D721Med (cell line): Measurements from ENCODE around the gene METAP1D.

Experiments
- DNase-seq: peaks from one replicate; pipeline ENCODE4 v3.0.0; 2011; ENCODE audit warnings: low spot score; ENCODE audit not compliant: insufficient read length
- FAIRE-seq: peaks from 2 replicates; lab custom pipeline; 2011; peaks lifted over from hg19 to GRCh38; lab: Jason Lieb, UNC
- CTCF ChIP-seq: IDR thresholded peaks from 2 replicates; pipeline ENCODE4 v1.5.1; 2012; ENCODE audit warnings: mild to moderate bottlenecking, control low read depth; ENCODE audit not compliant: insufficient read depth; ENCODE audit errors: missing control alignments

Gene METAP1D

DNA sequence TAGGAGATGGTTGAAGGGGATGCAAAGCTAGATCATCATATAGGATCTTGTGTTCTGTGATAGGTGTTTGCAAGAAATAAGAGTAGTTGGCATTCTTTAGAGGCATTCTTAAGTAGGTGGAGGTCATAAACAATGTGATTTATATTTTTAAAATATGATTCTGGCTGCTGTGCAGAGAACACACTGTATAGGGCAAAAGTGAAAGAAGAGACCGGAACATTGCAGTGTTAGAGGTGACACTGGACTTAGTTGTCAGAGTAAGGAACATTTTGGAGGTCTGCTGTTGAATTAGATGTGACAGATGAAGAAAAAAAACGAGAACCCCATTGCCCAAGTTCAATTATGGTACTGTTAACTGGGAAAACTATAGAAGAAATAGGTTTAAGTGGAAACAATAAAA is 39.8 kb upstream of the METAP1D start:
- DNase-seq (no peak), FAIRE-seq (no peak)
- TF ChIP-seq CTCF, result no peak

- TF ChIP-seq CTCF, result no peak
- FAIRE-seq, result no peak
Observed at GRCh38 chr2:171960570-171960969, 39.2 kb upstream of the METAP1D start.

DNA sequence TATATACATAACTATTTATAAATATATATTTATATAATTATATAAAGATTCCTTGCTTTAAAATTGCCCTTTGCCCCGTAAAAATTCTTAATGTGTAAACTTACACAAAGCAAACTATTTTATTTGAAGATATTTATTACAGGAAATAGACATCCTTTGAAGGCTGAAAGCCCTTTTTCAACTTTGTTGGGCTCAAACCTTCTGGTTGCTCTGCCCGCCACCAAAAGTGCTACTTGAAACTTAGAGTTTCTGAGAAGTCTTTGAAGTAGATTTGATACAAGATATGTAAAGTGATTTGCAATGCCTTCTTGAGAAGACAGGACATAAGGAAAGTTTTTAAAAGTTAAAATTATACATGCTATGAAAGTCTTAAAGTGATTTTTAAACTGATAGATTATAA is 36.6 kb upstream of the METAP1D start:
- no peak for DNase-seq
- no peak for FAIRE-seq
- TF ChIP-seq CTCF, result no peak

More at GRCh38 chr2:171960570-171960969, 39.2 kb upstream of the METAP1D start:
- no peak for DNase-seq

DNA sequence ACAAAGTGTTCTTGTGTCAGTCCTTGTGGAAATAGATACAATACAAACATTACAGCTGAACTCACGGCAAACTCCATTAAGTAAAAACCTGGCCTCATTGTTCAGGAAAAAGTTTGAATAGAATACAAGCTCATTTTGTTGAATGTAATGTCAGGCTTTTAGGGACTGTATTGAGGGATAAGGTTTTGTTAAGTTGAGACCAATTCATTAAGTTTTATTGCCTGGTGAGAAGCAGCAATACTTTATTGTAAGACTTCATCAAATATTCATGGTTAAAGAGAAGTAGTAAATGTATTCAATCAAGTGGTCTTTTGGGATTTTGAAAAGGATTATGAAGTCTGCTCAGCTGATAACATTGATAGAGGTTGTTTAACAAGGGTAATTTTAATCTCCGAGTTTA is 35.4 kb upstream of the METAP1D start:
- no peak for FAIRE-seq

GRCh38 chr2:171965238-171965637 is 34.5 kb upstream of the METAP1D start:
- no peak for DNase-seq
- TF ChIP-seq CTCF, result no peak
- FAIRE-seq, result peak; percentile 55

More for the DNA sequence above, 35.4 kb upstream of the METAP1D start:
- TF ChIP-seq CTCF, result no peak
- DNase-seq, result no peak

GRCh38 chr2:171965661-171966060 is 34.1 kb upstream of the METAP1D start:
- no peak for TF ChIP-seq CTCF
- DNase-seq, result no peak
- FAIRE-seq, result no peak

DNA sequence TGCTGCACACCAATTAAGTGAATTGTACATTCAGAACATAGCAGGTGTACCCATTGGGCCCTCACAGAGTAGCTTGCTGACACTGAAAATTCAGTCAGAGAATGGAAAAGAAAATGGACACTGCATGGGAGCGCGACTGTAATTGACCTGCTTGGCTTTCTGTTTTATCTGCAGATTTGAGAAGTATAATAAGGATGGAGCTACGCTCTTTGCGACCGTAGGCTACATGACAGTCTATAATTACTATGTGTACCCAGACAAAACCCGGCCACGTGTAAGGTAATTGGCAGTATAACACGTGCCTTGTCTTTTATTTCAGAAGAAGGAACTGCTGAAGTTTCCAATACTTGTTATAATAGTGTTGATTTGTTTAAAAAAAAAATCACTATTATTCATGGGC is 33.5 kb upstream of the METAP1D start:
- no peak for TF ChIP-seq CTCF
- FAIRE-seq (no peak), DNase-seq (no peak)
